SU-DHL-6 (cell line): ENCODE measurements around the gene SLC7A5.

ENCODE experiments used
- H2AFZ ChIP-seq: fragments of 200-600 bp; sonication (generic); 2 replicates; pipeline ENCODE4 v1.6.1; 2014; ENCODE audit warnings: low read depth, mild to moderate bottlenecking, moderate library complexity, mixed read lengths, antibody characterized with exemption, low read length; ENCODE audit not compliant: severe bottlenecking
- H3F3A ChIP-seq: fragments of 200-600 bp; shearing (Covaris generic); 2 replicates; pipeline ENCODE4 v1.6.0; 2016; ENCODE audit warnings: antibody characterized with exemption, mild to moderate bottlenecking; ENCODE audit not compliant: insufficient read depth
- H3K27ac ChIP-seq: fragments of 200-600 bp; sonication (generic); 2 replicates; pipeline ENCODE4 v1.5.1; 2016; ENCODE audit warnings: low read depth, mild to moderate bottlenecking, low read length, moderate library complexity, mixed read lengths
- H3K27me3 ChIP-seq: fragments of 200-600 bp; sonication (generic), shearing (Covaris generic); 2 replicates; pipeline ENCODE4 v1.6.0; 2014; ENCODE audit warnings: mild to moderate bottlenecking, low read length
- H3K36me3 ChIP-seq: fragments of 200-600 bp; sonication (generic); 2 replicates; pipeline ENCODE4 v1.6.1; 2014; ENCODE audit warnings: mild to moderate bottlenecking, low read length, mixed read lengths
- H3K4me2 ChIP-seq: fragments of 300-600, 200-600 bp; shearing (Covaris generic), sonication (generic); 2 replicates; pipeline ENCODE4 v1.6.0; 2014; ENCODE audit warnings: low read length, low read depth, mild to moderate bottlenecking; ENCODE audit not compliant: poor library complexity, severe bottlenecking
- H3K4me3 ChIP-seq: fragments of 200-600 bp; sonication (generic); 2 replicates; pipeline ENCODE4 v1.5.1; 2014; ENCODE audit warnings: antibody characterized with exemption, low read length, mild to moderate bottlenecking, mixed read lengths; ENCODE audit not compliant: insufficient read depth, poor library complexity, severe bottlenecking
- H3K79me2 ChIP-seq: fragments of 200-600 bp; sonication (generic); 2 replicates; pipeline ENCODE4 v1.6.1; 2014; ENCODE audit warnings: mild to moderate bottlenecking, low read length, moderate library complexity; ENCODE audit not compliant: insufficient read depth
- H3K9ac ChIP-seq: fragments of 200-600 bp; sonication (generic); 2 replicates; pipeline ENCODE4 v1.7.0; 2014; ENCODE audit warnings: mild to moderate bottlenecking, low read length
- H3K9me2 ChIP-seq: fragments of 200-600 bp; sonication (generic); replicated peaks from 2 replicates; pipeline ENCODE4 v1.6.1; 2014; ENCODE audit warnings: low read length; ENCODE audit not compliant: insufficient read depth
- H3K9me3 ChIP-seq: fragments of 200-600 bp; sonication (generic); 2 replicates; pipeline ENCODE4 v1.6.1; 2014; ENCODE audit warnings: low read length, mixed read lengths; ENCODE audit not compliant: insufficient read depth
- H4K20me1 ChIP-seq: fragments of 200-600 bp; sonication (generic); 2 replicates; pipeline ENCODE4 v1.6.1; 2014; ENCODE audit warnings: low read depth, mild to moderate bottlenecking, antibody characterized with exemption, low read length, moderate library complexity, mixed read lengths
- EZH2phosphoT487 ChIP-seq: fragments of 200-600 bp; sonication (generic), shearing (Covaris generic); conservative IDR thresholded peaks from 2 replicates; pipeline ENCODE4 v1.6.1; 2018; ENCODE audit warnings: mild to moderate bottlenecking, antibody characterized with exemption, low read length, moderate library complexity, mixed read lengths
- TF ChIP-seq, protein P1 (sequence below): fragments of 200-600 bp; sonication (generic); IDR thresholded peaks from one replicate; pipeline ENCODE4 v1.5.1; 2017; ENCODE audit warnings: antibody characterized with exemption, mild to moderate bottlenecking, low read length, moderate library complexity; ENCODE audit not compliant: insufficient read depth, poor library complexity, severe bottlenecking

SLC7A5 gene

DNA sequence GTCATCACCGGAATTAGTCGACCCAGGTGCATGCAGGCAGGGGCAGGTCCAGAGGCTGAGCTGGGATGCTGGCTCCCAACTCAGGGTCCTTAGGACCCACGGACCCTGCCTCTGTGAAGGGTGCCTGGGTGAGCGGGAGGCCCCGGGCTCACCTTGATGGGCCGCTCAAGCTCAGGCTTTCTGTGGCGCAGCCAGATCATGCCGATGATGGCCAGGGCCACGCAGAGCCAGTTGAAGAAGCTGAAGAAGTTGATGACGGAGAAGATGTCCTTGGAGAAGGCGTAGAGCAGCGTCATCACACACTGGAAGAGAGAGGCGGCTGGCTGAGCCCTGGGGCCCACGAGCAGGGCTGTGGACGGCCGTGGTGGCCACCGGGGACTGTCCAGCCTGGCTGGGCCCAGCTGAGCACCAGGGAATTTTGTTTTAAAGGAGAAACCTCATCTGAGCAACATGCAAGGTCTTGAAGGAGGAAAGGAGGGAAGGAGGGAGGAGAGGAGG is 32.9 kb downstream of the SLC7A5 start:
- peaks cover 11% of the 10 kb centered on the region for H3F3A ChIP-seq
- no peaks in the 10 kb centered on the region for H3K27me3 ChIP-seq
- no peak overlapping the region for H3K4me3 ChIP-seq
- TF ChIP-seq, protein P1, sequence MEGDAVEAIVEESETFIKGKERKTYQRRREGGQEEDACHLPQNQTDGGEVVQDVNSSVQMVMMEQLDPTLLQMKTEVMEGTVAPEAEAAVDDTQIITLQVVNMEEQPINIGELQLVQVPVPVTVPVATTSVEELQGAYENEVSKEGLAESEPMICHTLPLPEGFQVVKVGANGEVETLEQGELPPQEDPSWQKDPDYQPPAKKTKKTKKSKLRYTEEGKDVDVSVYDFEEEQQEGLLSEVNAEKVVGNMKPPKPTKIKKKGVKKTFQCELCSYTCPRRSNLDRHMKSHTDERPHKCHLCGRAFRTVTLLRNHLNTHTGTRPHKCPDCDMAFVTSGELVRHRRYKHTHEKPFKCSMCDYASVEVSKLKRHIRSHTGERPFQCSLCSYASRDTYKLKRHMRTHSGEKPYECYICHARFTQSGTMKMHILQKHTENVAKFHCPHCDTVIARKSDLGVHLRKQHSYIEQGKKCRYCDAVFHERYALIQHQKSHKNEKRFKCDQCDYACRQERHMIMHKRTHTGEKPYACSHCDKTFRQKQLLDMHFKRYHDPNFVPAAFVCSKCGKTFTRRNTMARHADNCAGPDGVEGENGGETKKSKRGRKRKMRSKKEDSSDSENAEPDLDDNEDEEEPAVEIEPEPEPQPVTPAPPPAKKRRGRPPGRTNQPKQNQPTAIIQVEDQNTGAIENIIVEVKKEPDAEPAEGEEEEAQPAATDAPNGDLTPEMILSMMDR = no peak
- no peak for TF ChIP-seq EZH2phosphoT487
- no peaks in the 10 kb centered on the region for H3K9me3 ChIP-seq
- H3K4me2 ChIP-seq = no peak overlapping the region
- no peak overlapping the region for H3K9ac ChIP-seq
- H3K27ac ChIP-seq = no peak overlapping the region
- H3K79me2 ChIP-seq = peaks cover 5% of the 10 kb centered on the region; the same call in 1 of the 2 replicates
- H3K9me2 ChIP-seq = no peaks in the 10 kb centered on the region
- peaks cover 7% of the 10 kb centered on the region; the same call in 1 of the 2 replicates for H3K36me3 ChIP-seq
- H4K20me1 ChIP-seq = no peaks in the 10 kb centered on the region
- no peak overlapping the region for H2AFZ ChIP-seq

DNA sequence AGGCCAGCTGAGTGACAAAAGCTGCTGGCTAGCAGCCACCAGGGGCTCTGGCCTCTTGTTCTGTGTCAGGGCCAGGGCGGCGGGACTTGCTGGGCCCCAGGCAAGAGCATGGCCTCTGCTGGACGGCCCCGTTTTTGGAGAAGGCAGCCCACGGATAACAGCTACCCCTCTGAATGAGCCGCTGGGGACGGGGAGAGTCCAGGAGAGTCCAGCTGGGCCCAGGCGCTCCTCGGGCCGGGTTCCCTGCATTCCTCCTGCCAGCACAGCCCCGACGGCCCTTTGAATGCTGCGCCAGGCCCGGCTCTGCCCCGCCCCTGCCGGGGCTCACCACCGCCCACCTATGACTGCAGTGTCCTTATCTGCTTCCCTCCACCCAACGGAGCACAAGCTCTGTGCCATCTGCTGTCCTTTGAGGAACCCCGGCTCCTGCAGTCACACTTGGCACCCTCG is 33.4 kb downstream of the SLC7A5 start:
- Histone ChIP-seq H3K4me2 (no peak overlapping the region), H3K9ac (no peak overlapping the region), H3K27me3 (no peaks in the 10 kb centered on the region), H3K4me3 (no peak overlapping the region), H3K27ac (no peak overlapping the region), H3K9me3 (no peaks in the 10 kb centered on the region), H3K79me2 (peaks cover 3% of the 10 kb centered on the region; the same call in 1 of the 2 replicates), H3K36me3 (peaks cover 7% of the 10 kb centered on the region; the same call in 1 of the 2 replicates), H4K20me1 (no peaks in the 10 kb centered on the region), H3K9me2 (no peaks in the 10 kb centered on the region), H3F3A (peaks cover 11% of the 10 kb centered on the region), H2AFZ (no peak overlapping the region)
- TF ChIP-seq, protein P1 = no peak
- no peak for TF ChIP-seq EZH2phosphoT487

DNA sequence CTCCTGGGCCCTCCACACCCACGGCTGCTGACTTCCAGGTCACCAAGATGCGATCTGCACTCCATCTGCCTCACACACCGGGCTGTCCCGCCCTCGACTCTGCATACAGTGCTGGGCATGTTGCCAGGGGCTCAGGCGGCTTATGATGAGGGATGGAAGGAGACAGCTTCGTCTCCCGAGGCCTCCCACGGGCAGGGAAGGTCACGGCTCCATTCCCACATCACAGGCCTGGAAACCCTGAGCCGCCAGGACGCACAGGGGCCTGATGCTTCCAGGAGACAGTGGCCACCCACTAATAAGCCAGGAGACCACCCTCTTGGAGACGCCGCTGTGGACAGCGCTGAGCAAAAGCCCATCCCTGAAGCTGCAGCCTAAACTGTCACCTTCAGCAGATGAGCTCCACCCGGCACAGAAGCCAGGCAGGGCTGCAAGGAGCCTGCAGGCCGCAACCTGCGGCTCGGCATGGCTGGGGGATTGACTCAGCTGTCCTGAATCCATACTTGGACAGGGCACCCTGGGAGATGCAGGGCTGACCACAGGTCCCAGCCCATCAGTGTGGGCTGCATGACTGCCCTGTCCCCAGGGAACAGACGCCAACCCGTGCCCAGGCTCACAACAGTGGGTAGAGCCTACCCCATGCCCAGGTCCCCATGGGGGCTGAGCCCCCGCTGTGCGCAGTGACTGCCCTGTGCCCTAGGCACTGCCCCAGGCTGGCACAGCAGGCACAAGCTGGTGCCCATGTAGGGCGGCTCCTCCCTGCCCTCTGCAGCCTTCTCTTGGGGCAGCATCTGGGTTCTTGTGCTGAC is 34.4 kb downstream of the SLC7A5 start:
- Histone ChIP-seq H4K20me1 (no peaks in the 10 kb centered on the region), H3F3A (peaks cover 11% of the 10 kb centered on the region), H3K27ac (no peak overlapping the region), H3K9me3 (no peaks in the 10 kb centered on the region), H2AFZ (no peak overlapping the region), H3K4me3 (no peak overlapping the region), H3K36me3 (peaks cover 2% of the 10 kb centered on the region; the same call in 1 of the 2 replicates), H3K9ac (no peak overlapping the region), H3K27me3 (no peaks in the 10 kb centered on the region), H3K4me2 (no peak overlapping the region), H3K79me2 (no peaks in the 10 kb centered on the region), H3K9me2 (no peaks in the 10 kb centered on the region)
- TF ChIP-seq, protein P1 = no peak
- TF ChIP-seq EZH2phosphoT487 = no peak
